Panc1 (cell line): ENCODE results near the gene LRR1. TPM values are rescaled to one million over a fixed set of nuclear protein-coding genes. Genes with fewer than 3 reads are reported as not detected.

Source experiments
- ATAC-seq: fragments of 200-7000 bp; cut with Tn5 transposase; 2 replicates; pipeline ENCODE4 v1.9.1; 2020; ENCODE audit warnings: mild to moderate bottlenecking, moderate library complexity
- BruUV-seq: library from RNA; stranded (reverse); fragments of 400-500 nt; replicated peaks from 2 replicates; lab custom pipeline; 2021; lab: Mats Ljungman, UMichigan
- CTCF ChIA-PET: fragments of 300-600 bp; sonication (Branson Sonifier 250); formaldehyde crosslinking; loops from one replicate; lab custom pipeline; 2022; ENCODE audit warnings: antibody characterized with exemption; lab: Charles Lee
- POLR2A ChIA-PET: fragments of 300-600 bp; sonication (Branson Sonifier 250); formaldehyde crosslinking; loops from one replicate; lab custom pipeline; 2022; ENCODE audit warnings: antibody characterized with exemption; lab: Charles Lee
- DNase-seq: peaks from one replicate; pipeline ENCODE4 v3.0.0-alpha.2; 2010; ENCODE audit warnings: low read depth, low spot score
- H3K27ac ChIP-seq: 2 replicates; pipeline ENCODE4 v1.5.1; 2011; ENCODE audit warnings: mild to moderate bottlenecking, low read length, inconsistent platforms
- H3K27me3 ChIP-seq: fragments of 200-500 bp; sonication (Bioruptor generic); 2 replicates; pipeline ENCODE4 v1.6.0; 2014; ENCODE audit warnings: low read length, inconsistent platforms; ENCODE audit not compliant: control insufficient read depth, insufficient read depth
- H3K36me3 ChIP-seq: fragments of 200-500 bp; sonication (Bioruptor generic); 2 replicates; pipeline ENCODE4 v1.5.1; 2014; ENCODE audit warnings: inconsistent platforms, mild to moderate bottlenecking, low read length, moderate library complexity; ENCODE audit not compliant: control insufficient read depth, insufficient read depth
- H3K4me1 ChIP-seq: 2 replicates; pipeline ENCODE4 v1.5.1; 2011; ENCODE audit warnings: inconsistent platforms, mild to moderate bottlenecking, low read length, moderate library complexity; ENCODE audit not compliant: control insufficient read depth, insufficient read depth
- H3K4me3 ChIP-seq, 2 experiments: 2 replicates each; pipeline ENCODE4 v1.5.1; 2011 to 2012; ENCODE audit warnings: low read depth in 2 of 2, low read length in 2 of 2, mild to moderate bottlenecking in 2 of 2, inconsistent platforms in 1 of 2, moderate library complexity in 1 of 2
- H3K9me3 ChIP-seq: fragments of 200-500 bp; sonication (Bioruptor generic); 2 replicates; pipeline ENCODE4 v1.5.1; 2014; ENCODE audit warnings: low read depth, mild to moderate bottlenecking, inconsistent platforms, low read length, moderate library complexity; ENCODE audit not compliant: control insufficient read depth, insufficient read depth
- CTCF ChIP-seq: fragments of 450-650 bp; IDR thresholded peaks from 2 replicates; pipeline ENCODE4 v1.5.1; 2017; ENCODE audit warnings: mild to moderate bottlenecking
- POLR2AphosphoS5 ChIP-seq: IDR thresholded peaks from 2 replicates; pipeline ENCODE4 v1.6.1; 2012; ENCODE audit warnings: mild to moderate bottlenecking, low read depth, low read length, moderate library complexity
- SIN3A ChIP-seq: IDR thresholded peaks from 2 replicates; pipeline ENCODE4 v1.6.1; 2012; ENCODE audit warnings: low read depth, mild to moderate bottlenecking, low read length, moderate library complexity, borderline replicate concordance; ENCODE audit not compliant: insufficient read depth
- TCF7L2 ChIP-seq: IDR thresholded peaks from 2 replicates; pipeline ENCODE4 v1.6.1; 2011; ENCODE audit warnings: mild to moderate bottlenecking, low read depth, low read length, inconsistent platforms
- in situ Hi-C: cut with HindIII; loops from 2 replicates; pipeline ENCODE4 v1.10.0; 2016; ENCODE audit warnings: low sequenced_read_pairs, low pct_unique_long_range_greater_than_20kb
- intact Hi-C: fragments of 100-400 bp; cut with micrococcal nuclease; formaldehyde crosslinking; loops from one replicate; pipeline ENCODE4 v1.10.0; 2022; ENCODE audit not compliant: unreplicated experiment
- total RNA-seq: library from RNA; stranded (reverse); gene quantifications from one replicate; pipeline ENCODE4 v1.2.1, GENCODE V29; 2021; ENCODE audit not compliant: unreplicated experiment
- TF ChIP-seq, protein P1 (sequence below), 2 experiments: IDR thresholded peaks; 2 replicates each; pipeline ENCODE4 v1.6.1; 2011 to 2012; ENCODE audit warnings: low read depth in 2 of 2, control low read depth in 1 of 2, low read length in 1 of 2, mild to moderate bottlenecking in 1 of 2, moderate library complexity in 1 of 2; ENCODE audit not compliant: insufficient read depth in 1 of 2

The LRR1 gene
- total RNA-seq, 1 experiment from 2014 or later, result 23.3 TPM

DNA sequence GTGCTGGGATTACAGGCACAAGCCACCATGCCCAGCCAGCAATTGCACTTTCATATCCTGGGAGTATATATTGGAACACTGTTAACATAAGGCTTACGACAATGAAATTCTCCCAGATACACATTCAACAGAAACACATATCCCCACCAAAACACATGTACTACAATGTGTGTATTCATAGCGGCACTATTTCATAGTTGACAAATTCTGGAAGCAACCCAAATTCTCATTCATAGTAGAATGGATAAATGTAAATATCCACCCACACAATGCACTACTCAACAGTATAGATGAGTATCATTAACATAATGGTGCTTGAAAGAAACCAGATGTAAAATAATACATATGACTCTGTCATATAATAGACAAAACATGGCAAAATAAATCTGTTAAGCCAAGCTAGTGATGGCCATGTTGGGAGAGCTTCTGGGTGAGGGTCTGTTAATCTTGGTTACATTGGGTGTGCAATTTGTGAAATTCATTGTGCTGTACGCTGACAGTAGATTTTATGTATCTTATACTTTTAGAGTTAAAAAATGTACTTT lies 38.9 kb downstream of the LRR1 start:
- CTCF ChIA-PET, result no interaction called here
- intact Hi-C loops (no loop called here), in situ Hi-C loops (no loop called here)
- no peaks in the 10 kb centered on the region for H3K9me3 ChIP-seq
- POLR2A ChIA-PET, result interaction anchor here (0.7 kb wide), 1 partner anchor 131 kb away, joined by 13 read pairs; no protein-coding TSS in a partner anchor
- no peaks in the 10 kb centered on the region for H3K27me3 ChIP-seq
- no peak overlapping the region for H3K4me3 ChIP-seq
- H3K4me1 ChIP-seq, result peaks cover 19% of the 10 kb centered on the region
- ATAC-seq, result no peak
- no peak for DNase-seq
- H3K27ac ChIP-seq, result no peak overlapping the region
- no peak for TF ChIP-seq POLR2AphosphoS5
- no peak for TF ChIP-seq SIN3A
- no peak for TF ChIP-seq TCF7L2
- TF ChIP-seq, protein P1, sequence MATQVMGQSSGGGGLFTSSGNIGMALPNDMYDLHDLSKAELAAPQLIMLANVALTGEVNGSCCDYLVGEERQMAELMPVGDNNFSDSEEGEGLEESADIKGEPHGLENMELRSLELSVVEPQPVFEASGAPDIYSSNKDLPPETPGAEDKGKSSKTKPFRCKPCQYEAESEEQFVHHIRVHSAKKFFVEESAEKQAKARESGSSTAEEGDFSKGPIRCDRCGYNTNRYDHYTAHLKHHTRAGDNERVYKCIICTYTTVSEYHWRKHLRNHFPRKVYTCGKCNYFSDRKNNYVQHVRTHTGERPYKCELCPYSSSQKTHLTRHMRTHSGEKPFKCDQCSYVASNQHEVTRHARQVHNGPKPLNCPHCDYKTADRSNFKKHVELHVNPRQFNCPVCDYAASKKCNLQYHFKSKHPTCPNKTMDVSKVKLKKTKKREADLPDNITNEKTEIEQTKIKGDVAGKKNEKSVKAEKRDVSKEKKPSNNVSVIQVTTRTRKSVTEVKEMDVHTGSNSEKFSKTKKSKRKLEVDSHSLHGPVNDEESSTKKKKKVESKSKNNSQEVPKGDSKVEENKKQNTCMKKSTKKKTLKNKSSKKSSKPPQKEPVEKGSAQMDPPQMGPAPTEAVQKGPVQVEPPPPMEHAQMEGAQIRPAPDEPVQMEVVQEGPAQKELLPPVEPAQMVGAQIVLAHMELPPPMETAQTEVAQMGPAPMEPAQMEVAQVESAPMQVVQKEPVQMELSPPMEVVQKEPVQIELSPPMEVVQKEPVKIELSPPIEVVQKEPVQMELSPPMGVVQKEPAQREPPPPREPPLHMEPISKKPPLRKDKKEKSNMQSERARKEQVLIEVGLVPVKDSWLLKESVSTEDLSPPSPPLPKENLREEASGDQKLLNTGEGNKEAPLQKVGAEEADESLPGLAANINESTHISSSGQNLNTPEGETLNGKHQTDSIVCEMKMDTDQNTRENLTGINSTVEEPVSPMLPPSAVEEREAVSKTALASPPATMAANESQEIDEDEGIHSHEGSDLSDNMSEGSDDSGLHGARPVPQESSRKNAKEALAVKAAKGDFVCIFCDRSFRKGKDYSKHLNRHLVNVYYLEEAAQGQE (IDR thresholded peaks at IDR 0.05; ENCODE audit: insufficient read depth in 1 of 2, low read depth in 2 of 2, low read length in 1 of 2), result no peak
- TF ChIP-seq CTCF, result no peak
- BruUV-seq, result no TSS peak
- H3K36me3 ChIP-seq, result no peaks in the 10 kb centered on the region; the same call in none of the 2 replicates

DNA sequence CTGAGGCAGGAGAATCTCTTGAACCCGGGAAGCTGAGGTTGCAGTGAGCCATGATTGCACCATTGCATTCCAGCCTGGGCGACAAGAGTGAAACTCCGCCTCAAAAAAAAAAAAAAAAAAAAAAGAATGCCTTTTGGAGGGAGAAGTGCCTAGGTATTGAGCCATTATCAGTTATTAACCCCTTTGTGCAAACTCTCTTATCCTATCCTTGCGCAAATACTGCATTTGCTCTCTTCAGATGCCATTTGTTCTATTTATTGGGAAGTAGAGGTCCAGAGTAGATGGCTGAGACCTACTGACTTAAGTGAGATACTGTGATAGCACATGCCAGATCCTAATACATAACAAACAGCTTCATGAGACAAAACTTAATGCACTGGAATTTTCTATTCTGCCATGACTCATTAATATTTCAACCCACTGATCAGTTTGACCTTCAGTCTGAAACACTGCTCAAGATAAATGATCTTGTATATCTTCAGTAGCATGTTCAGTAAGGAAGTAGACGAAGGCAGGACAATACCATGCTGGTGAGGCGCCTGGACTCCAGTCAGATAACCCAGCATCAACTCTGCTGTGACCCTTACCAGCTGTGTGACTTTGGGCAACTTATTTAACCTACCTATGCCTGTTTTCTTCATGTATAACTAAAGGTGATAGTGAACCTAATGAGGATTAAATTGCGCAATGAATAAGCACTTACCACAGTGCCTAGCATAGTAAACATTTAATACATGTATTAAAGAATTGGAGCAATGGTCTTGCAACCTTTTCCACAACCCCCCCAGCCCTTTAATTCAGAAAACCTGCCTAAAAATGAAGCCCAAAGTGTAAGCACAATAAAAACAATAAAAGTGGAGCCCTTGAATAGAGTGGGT lies 42.0 kb downstream of the LRR1 start:
- intact Hi-C loops (loop anchor here (2.0 kb wide), 1 partner anchor 190 kb away; no protein-coding TSS in a partner anchor), in situ Hi-C loops (no loop called here)
- ChIA-PET CTCF (interaction anchor here (0.6 kb wide), 1 partner anchor 127 kb away, joined by 3 read pairs; the partner anchor contains the start of gene KLHDC2), POLR2A (interaction anchor here (0.5 kb wide), 2 partner anchors 8 to 58 kb away, joined by 6 to 7 read pairs; no protein-coding TSS in a partner anchor)
- Histone ChIP-seq H3K4me3 (no peak overlapping the region), H3K27ac (peak overlapping the region; percentile 70), H3K9me3 (no peaks in the 10 kb centered on the region), H3K36me3 (no peaks in the 10 kb centered on the region; the same call in 1 of the 2 replicates), H3K4me1 (peaks cover 19% of the 10 kb centered on the region), H3K27me3 (no peaks in the 10 kb centered on the region)
- TF ChIP-seq SIN3A (no peak), POLR2AphosphoS5 (no peak), TCF7L2 (no peak), CTCF (no peak)
- TF ChIP-seq, protein P1 (IDR thresholded peaks at IDR 0.05; ENCODE audit: insufficient read depth in 1 of 2, low read depth in 2 of 2, low read length in 1 of 2), result no peak
- BruUV-seq, result no TSS peak
- ATAC-seq (no peak), DNase-seq (no peak)
